ENCODE data around the gene YWHAG. TPM values are rescaled to one million over a fixed set of nuclear protein-coding genes. Genes with fewer than 3 reads are reported as not detected.

Gene YWHAG
- total RNA-seq, 3 donors from 2014 or later = 74.3 to 114 (median 102) TPM

DNA sequence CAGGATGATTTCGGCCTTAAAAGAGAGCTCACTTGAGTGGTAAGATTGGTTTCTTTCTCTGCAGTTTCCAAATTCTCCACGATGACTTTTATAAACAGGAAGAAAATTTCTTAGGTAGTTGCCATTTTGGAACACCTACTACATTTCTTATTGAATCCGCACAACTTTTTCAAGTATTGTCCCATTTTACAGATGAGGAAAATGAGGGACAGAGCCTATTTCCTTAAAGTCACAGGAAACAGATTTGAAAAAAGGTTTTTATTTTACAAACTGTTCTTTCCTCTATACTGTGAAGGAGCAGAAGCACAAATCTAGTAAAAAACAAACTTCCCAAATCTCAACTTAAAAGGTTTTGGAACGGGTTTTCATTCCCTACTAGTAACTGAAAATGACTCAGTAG lies 2.7 kb downstream of the YWHAG start:
- DNase-seq = no peak
- intact Hi-C loops (cut with DNase I, micrococcal nuclease) = no loop called here
- H3K9me3 ChIP-seq = no peaks in the 10 kb centered on the region
- H3K4me3 ChIP-seq = no peak overlapping the region
- TF ChIP-seq, protein P1, sequence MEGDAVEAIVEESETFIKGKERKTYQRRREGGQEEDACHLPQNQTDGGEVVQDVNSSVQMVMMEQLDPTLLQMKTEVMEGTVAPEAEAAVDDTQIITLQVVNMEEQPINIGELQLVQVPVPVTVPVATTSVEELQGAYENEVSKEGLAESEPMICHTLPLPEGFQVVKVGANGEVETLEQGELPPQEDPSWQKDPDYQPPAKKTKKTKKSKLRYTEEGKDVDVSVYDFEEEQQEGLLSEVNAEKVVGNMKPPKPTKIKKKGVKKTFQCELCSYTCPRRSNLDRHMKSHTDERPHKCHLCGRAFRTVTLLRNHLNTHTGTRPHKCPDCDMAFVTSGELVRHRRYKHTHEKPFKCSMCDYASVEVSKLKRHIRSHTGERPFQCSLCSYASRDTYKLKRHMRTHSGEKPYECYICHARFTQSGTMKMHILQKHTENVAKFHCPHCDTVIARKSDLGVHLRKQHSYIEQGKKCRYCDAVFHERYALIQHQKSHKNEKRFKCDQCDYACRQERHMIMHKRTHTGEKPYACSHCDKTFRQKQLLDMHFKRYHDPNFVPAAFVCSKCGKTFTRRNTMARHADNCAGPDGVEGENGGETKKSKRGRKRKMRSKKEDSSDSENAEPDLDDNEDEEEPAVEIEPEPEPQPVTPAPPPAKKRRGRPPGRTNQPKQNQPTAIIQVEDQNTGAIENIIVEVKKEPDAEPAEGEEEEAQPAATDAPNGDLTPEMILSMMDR (IDR thresholded peaks at IDR 0.05) = no peak
- H3K4me1 ChIP-seq (ENCODE audit: low read depth) = peaks cover 12% of the 10 kb centered on the region
- ATAC-seq = no peak
- H3K36me3 ChIP-seq (ENCODE audit: low read depth) = no peaks in the 10 kb centered on the region

DNA sequence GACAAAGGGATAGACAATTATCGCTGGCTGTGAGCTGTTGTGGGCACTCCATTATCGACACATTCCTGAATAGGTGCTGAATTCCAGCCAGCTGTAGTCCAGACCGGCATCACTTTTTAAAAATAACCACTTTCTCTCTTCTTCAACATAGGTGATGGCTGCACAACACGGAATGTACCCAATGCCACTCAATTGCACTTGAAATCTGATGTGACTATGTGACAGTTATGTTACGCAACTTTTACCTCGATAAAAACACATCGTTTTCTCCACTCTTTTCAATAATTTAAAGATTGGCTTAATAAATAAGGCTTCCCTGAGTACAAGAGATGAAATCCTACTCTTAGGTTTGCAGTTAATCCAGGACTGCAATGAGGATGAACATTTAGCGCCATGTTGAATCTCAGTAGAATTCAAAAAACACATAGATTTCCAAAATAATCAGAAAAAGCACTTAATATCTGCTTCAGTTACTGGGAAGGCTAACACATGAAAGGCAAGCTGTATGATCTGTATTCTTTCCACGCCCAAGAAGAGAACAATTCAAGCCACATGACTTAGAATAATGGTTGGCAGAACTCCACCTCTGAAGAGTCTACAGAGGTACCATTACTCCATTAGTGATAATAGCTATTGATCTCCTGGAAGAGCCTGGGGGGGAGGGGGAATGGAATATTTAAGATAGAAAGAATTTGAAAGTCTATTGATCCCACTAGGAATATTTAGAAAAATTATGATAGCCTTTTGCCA lies 3.6 kb downstream of the YWHAG start:
- TF ChIP-seq, protein P1 (IDR thresholded peaks at IDR 0.05) = no peak
- Histone ChIP-seq H3K36me3 (ENCODE audit: low read depth) (no peaks in the 10 kb centered on the region), H3K9me3 (no peaks in the 10 kb centered on the region), H3K4me3 (no peak overlapping the region), H3K4me1 (ENCODE audit: low read depth) (peaks cover 12% of the 10 kb centered on the region)
- no peak for DNase-seq
- intact Hi-C loops (cut with DNase I, micrococcal nuclease) = no loop called here
- no peak for ATAC-seq

DNA sequence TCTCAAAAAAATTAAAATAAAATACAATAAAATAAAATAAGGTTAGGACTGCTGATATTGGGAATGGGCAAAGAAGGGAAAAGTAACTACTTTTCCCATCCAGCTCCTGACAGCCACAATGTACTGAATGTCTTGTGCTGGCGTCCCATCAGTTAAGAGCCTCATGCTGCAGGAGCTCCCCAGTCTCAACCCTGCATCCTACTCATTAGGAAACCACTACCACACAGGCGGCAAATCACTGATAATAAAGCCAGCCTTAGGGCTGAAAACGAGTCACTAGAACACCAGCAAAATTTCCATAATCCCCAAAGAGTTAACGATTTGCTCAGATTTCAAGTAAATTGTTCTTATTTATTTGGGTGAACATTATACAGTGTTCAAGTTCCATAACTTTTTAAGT lies 4.3 kb downstream of the YWHAG start:
- DNase-seq (no peak), ATAC-seq (no peak)
- intact Hi-C loops (cut with DNase I, micrococcal nuclease) = no loop called here
- Histone ChIP-seq H3K9me3 (no peaks in the 10 kb centered on the region), H3K4me3 (no peak overlapping the region), H3K4me1 (ENCODE audit: low read depth) (peaks cover 12% of the 10 kb centered on the region), H3K36me3 (ENCODE audit: low read depth) (no peaks in the 10 kb centered on the region)
- TF ChIP-seq, protein P1 (IDR thresholded peaks at IDR 0.05) = no peak

DNA sequence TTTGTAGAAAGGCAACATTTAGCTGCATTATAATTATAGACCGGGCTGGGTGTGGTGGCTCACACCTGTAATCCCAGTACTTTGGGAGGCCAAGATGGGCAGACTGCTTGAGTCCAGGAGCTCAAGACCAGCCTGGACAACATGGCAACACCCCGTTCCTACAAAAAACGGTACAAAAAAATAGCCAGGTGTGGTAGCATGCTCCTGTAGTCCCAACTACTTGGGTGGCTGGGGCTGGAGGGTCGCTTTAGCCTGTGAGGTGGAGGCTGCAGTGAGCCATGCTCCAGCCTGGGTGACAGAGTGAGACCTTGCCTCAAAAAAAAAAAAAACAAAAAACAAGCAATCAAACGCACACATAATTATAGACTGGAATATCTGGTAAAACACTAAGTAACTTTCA lies 5.0 kb downstream of the YWHAG start:
- ATAC-seq (no peak), DNase-seq (no peak)
- Histone ChIP-seq H3K4me3 (no peak overlapping the region), H3K36me3 (ENCODE audit: low read depth) (no peaks in the 10 kb centered on the region), H3K4me1 (ENCODE audit: low read depth) (peaks cover 12% of the 10 kb centered on the region), H3K9me3 (no peaks in the 10 kb centered on the region)
- intact Hi-C loops (cut with DNase I, micrococcal nuclease) = no loop called here
- TF ChIP-seq, protein P1 (IDR thresholded peaks at IDR 0.05) = no peak

DNA sequence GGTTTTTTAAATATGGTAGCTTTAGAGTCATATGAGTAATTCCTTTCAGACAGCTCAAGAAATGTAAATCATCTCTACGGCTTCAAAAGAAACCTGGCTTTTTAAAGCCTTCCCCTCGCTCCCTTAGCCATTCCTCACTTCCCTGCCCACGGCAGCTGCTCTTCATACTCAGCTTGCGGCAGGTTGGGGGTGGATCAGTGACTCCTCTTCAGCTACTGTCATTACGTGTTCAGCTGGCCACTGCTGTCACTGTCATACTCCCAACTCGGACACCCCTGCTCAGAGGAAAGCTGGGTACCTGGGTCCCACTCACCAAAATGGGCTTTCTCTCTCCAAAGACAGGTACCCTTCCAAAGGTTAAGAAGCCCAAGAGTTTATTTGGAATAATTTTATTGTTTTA lies 6.6 kb downstream of the YWHAG start:
- Histone ChIP-seq H3K4me3 (no peak overlapping the region), H3K9me3 (no peaks in the 10 kb centered on the region), H3K4me1 (ENCODE audit: low read depth) (peaks cover 17% of the 10 kb centered on the region), H3K36me3 (ENCODE audit: low read depth) (no peaks in the 10 kb centered on the region)
- DNase-seq (no peak), ATAC-seq (no peak)
- intact Hi-C loops (cut with DNase I, micrococcal nuclease) = no loop called here
- TF ChIP-seq, protein P1 (IDR thresholded peaks at IDR 0.05) = no peak
